ENCODE results near the gene PDE3A.

PDE3A gene

GRCh38 chr12:20483776-20484175 is 115.4 kb downstream of the PDE3A start:
- Histone ChIP-seq H3K4me3 (ENCODE audit: low read length) (no peak overlapping the region), H3K27ac (ENCODE audit: low read length) (no peak overlapping the region), H4K20me1 (ENCODE audit: insufficient read depth, low read length) (no peaks in the 10 kb centered on the region), H3K27me3 (replicated peaks; ENCODE audit: insufficient read depth, low read length) (no peaks in the 10 kb centered on the region), H3K9me2 (replicated peaks; ENCODE audit: insufficient read depth, low read length) (no peaks in the 10 kb centered on the region), H3K79me2 (ENCODE audit: low read length) (no peaks in the 10 kb centered on the region), H2AFZ (ENCODE audit: low read length) (no peak overlapping the region), H3K36me3 (replicated peaks; ENCODE audit: insufficient read depth, low read length) (no peaks in the 10 kb centered on the region), H3F3A (ENCODE audit: insufficient read depth, low read length) (no peaks in the 10 kb centered on the region), H3K4me1 (ENCODE audit: low read length) (no peaks in the 10 kb centered on the region), H3K4me2 (ENCODE audit: low read depth, low read length) (no peak overlapping the region), H3K9me3 (replicated peaks; ENCODE audit: insufficient read depth, low read length) (no peaks in the 10 kb centered on the region), H3K9ac (ENCODE audit: low read length) (no peak overlapping the region)
- TF ChIP-seq CTCF (IDR thresholded peaks at IDR 0.05; ENCODE audit: low read length), result no peak
- no peak for TF ChIP-seq EZH2 (optimal IDR thresholded peaks at IDR 0.05; ENCODE audit: low read depth, low read length)
- TF ChIP-seq EZH2phosphoT487 (IDR thresholded peaks at IDR 0.05; ENCODE audit: low read length), result no peak
- DNase-seq, result no peak

- no peak overlapping the region for H3K4me2 ChIP-seq (ENCODE audit: low read depth, low read length)
- no peaks in the 10 kb centered on the region for H3K36me3 ChIP-seq (replicated peaks; ENCODE audit: insufficient read depth, low read length)
- H3K4me1 ChIP-seq (ENCODE audit: low read length), result no peaks in the 10 kb centered on the region
- no peak overlapping the region for H3K4me3 ChIP-seq (ENCODE audit: low read length)
- H3K9me3 ChIP-seq (replicated peaks; ENCODE audit: insufficient read depth, low read length), result no peaks in the 10 kb centered on the region
- H3K27me3 ChIP-seq (replicated peaks; ENCODE audit: insufficient read depth, low read length), result no peaks in the 10 kb centered on the region
- no peak overlapping the region for H3K27ac ChIP-seq (ENCODE audit: low read length)
- no peaks in the 10 kb centered on the region for H3K9me2 ChIP-seq (replicated peaks; ENCODE audit: insufficient read depth, low read length)
- no peak overlapping the region for H2AFZ ChIP-seq (ENCODE audit: low read length)
- H4K20me1 ChIP-seq (ENCODE audit: insufficient read depth, low read length), result no peaks in the 10 kb centered on the region
- H3K9ac ChIP-seq (ENCODE audit: low read length), result no peak overlapping the region
- TF ChIP-seq EZH2phosphoT487 (IDR thresholded peaks at IDR 0.05; ENCODE audit: low read length) (no peak), CTCF (IDR thresholded peaks at IDR 0.05; ENCODE audit: low read length) (no peak), EZH2 (optimal IDR thresholded peaks at IDR 0.05; ENCODE audit: low read depth, low read length) (no peak)
- no peak for DNase-seq
- no peaks in the 10 kb centered on the region for H3K79me2 ChIP-seq (ENCODE audit: low read length)
- H3F3A ChIP-seq (ENCODE audit: insufficient read depth, low read length), result no peaks in the 10 kb centered on the region
Observed at GRCh38 chr12:20486233-20486632, 117.9 kb downstream of the PDE3A start.

GRCh38 chr12:20487519-20487918 is 119.2 kb downstream of the PDE3A start:
- TF ChIP-seq CTCF (IDR thresholded peaks at IDR 0.05; ENCODE audit: low read length), result no peak
- TF ChIP-seq EZH2 (optimal IDR thresholded peaks at IDR 0.05; ENCODE audit: low read depth, low read length), result no peak
- TF ChIP-seq EZH2phosphoT487 (IDR thresholded peaks at IDR 0.05; ENCODE audit: low read length), result no peak
- H3K9me3 ChIP-seq (replicated peaks; ENCODE audit: insufficient read depth, low read length), result no peaks in the 10 kb centered on the region
- H3K4me3 ChIP-seq (ENCODE audit: low read length), result no peak overlapping the region
- H3K79me2 ChIP-seq (ENCODE audit: low read length), result no peaks in the 10 kb centered on the region
- no peak for DNase-seq
- no peaks in the 10 kb centered on the region for H3K36me3 ChIP-seq (replicated peaks; ENCODE audit: insufficient read depth, low read length)
- H3K27me3 ChIP-seq (replicated peaks; ENCODE audit: insufficient read depth, low read length), result no peaks in the 10 kb centered on the region
- H3K9ac ChIP-seq (ENCODE audit: low read length), result no peak overlapping the region
- H4K20me1 ChIP-seq (ENCODE audit: insufficient read depth, low read length), result no peaks in the 10 kb centered on the region
- H3K9me2 ChIP-seq (replicated peaks; ENCODE audit: insufficient read depth, low read length), result no peaks in the 10 kb centered on the region
- H3K4me1 ChIP-seq (ENCODE audit: low read length), result no peaks in the 10 kb centered on the region
- no peaks in the 10 kb centered on the region for H3F3A ChIP-seq (ENCODE audit: insufficient read depth, low read length)
- no peak overlapping the region for H2AFZ ChIP-seq (ENCODE audit: low read length)
- H3K27ac ChIP-seq (ENCODE audit: low read length), result no peak overlapping the region
- H3K4me2 ChIP-seq (ENCODE audit: low read depth, low read length), result no peak overlapping the region
